IPS DF 6.9 (cell line): ENCODE data around the gene PCK1.
A peak's percentile ranks its signal among the peaks of the same experiment; 100 is the strongest.
"Not testable (repeated sequence)": the region's sequence is repeated elsewhere in the genome, so short reads cannot be mapped to it uniquely, and the experiment has no call there.

Experiments used
- DNase-seq: peaks from one replicate; pipeline ENCODE4 v3.0.0-alpha.2; 2013; ENCODE audit warnings: low read depth, low spot score
- H3K27ac ChIP-seq: one replicate; pipeline ENCODE4 v1.5.1; 2013; ENCODE audit warnings: low read length, control low read depth
- H3K27me3 ChIP-seq: 2 replicates; pipeline ENCODE4 v1.6.1; 2013; ENCODE audit warnings: mild to moderate bottlenecking, low read length; ENCODE audit not compliant: control insufficient read depth, insufficient read depth
- H3K36me3 ChIP-seq: 2 replicates; pipeline ENCODE4 v1.6.1; 2013; ENCODE audit warnings: low read length; ENCODE audit not compliant: control insufficient read depth, insufficient read depth
- H3K4me1 ChIP-seq: 2 replicates; pipeline ENCODE4 v1.6.1; 2013; ENCODE audit warnings: low read length; ENCODE audit not compliant: control insufficient read depth, insufficient read depth
- H3K4me3 ChIP-seq: 2 replicates; pipeline ENCODE4 v1.5.1; 2013; ENCODE audit warnings: mild to moderate bottlenecking, low read length
- H3K9me3 ChIP-seq: 2 replicates; pipeline ENCODE4 v1.6.1; 2013; ENCODE audit warnings: low read length, inconsistent platforms; ENCODE audit not compliant: control insufficient read depth, insufficient read depth
- WGBS: extraction: QIAGEN DNeasy Blood & Tissue Kit; methylation state at CpG from one replicate; pipeline ENCODE4 v1.1.7; 2013; ENCODE audit warnings: mixed read lengths, missing lambda C conversion rate; ENCODE audit not compliant: insufficient read length, insufficient coverage; 5-methylcytosine and 5-hydroxymethylcytosine counted together

The PCK1 gene

GRCh38 chr20:57560554-57561355 lies at the start of gene PCK1:
TSS of gene PCK1 (plus strand) at chr20:57561110. CDS start at chr20:57561412, 302 bp downstream.
- no peak within 1 kb of the TSS for H3K4me3 ChIP-seq
- no peaks in the 10 kb centered on the region for H3K36me3 ChIP-seq
- no peak for DNase-seq
- no CpG with 5 or more reads among the region's 14 CpGs for WGBS
- no peaks in the 10 kb centered on the region for H3K27me3 ChIP-seq
- no peaks in the 10 kb centered on the region for H3K9me3 ChIP-seq
- no peaks in the 10 kb centered on the region for H3K4me1 ChIP-seq
- H3K27ac ChIP-seq, result no peak within 1 kb of the TSS

DNA sequence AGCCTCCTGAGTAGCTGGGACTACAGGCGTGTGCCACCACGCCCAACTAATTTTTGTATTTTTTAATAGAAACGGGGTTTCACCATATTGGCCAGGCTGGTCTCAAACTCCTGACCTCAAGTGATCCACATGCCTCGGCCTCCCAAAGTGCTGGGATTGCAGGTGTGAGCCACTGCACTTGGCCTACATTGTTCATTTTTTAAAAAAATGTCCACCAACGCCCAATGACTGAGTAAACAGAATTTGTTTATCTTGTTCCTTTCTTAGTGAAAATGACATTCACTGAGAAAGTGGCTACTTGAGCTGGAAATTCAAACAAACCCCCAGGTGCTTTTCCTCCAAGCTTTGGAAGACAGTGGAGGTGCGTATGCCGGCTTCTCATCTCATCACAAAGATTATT lies 49.2 kb upstream of the PCK1 start:
- H3K36me3 ChIP-seq, H3K27ac ChIP-seq, H3K4me1 ChIP-seq, H3K4me3 ChIP-seq, DNase-seq, H3K27me3 ChIP-seq, H3K9me3 ChIP-seq: not testable (repeated sequence)
- WGBS, result no CpG with 5 or more reads among the region's 7 CpGs

DNA sequence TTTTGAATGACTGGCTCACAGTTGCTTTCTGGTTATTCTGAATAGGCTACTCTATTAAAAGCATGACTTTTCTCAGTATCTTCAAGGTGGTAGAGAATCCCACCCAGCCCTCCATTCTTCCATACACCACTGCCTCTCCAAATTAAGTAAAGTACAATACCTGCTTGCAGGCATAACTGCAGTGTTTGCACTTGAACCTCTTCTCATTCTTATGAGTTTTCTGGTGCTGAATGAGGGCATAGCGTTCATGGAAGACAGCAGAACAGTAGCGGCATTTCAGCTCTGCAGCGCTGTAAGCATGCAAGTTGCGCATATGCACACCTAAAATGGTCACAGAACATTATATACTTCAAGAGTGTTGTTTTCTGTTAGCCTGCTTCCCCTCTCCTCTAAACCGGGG lies 48.5 kb upstream of the PCK1 start:
- Histone ChIP-seq H3K9me3 (no peaks in the 10 kb centered on the region), H3K27me3 (no peaks in the 10 kb centered on the region), H3K27ac (no peak overlapping the region), H3K36me3 (no peaks in the 10 kb centered on the region), H3K4me1 (no peaks in the 10 kb centered on the region), H3K4me3 (no peak overlapping the region)
- no peak for DNase-seq
- no CpG with 5 or more reads among the region's 5 CpGs for WGBS

- Histone ChIP-seq H3K36me3 (no peaks in the 10 kb centered on the region), H3K27ac (no peak overlapping the region), H3K27me3 (no peaks in the 10 kb centered on the region), H3K4me3 (no peak overlapping the region), H3K4me1 (no peaks in the 10 kb centered on the region), H3K9me3 (no peaks in the 10 kb centered on the region)
- no CpG with 5 or more reads among the region's 1 CpG for WGBS
- DNase-seq, result no peak
These were observed 47.7 kb upstream of the PCK1 start for GRCh38 chr20:57513199-57513598.

DNA sequence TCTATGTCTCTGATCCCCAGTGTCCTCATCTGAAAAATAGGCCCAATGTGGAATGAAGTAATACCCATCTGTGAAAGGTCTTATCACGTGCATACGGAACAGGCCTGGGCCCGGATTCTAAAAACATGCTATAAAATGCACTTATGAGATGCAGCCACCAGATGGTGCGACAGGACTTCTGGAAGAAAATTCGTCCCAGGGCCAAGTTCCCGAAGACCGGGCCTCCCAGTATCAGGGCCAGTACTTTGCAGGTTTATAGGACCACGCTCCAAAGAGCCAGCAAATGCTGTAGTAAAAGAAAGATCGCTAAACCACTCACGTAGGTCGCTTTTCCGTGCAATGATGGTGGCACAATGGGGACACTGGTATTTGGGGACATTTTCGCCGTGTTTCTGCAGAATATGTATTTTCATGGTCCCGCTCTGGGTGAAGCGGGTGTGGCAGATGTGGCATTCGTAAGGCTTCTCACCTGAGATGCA lies 46.6 kb upstream of the PCK1 start:
- Histone ChIP-seq H3K4me3 (no peak overlapping the region), H3K27me3 (no peaks in the 10 kb centered on the region), H3K4me1 (no peaks in the 10 kb centered on the region), H3K27ac (no peak overlapping the region), H3K9me3 (no peaks in the 10 kb centered on the region), H3K36me3 (no peaks in the 10 kb centered on the region)
- WGBS, result no CpG with 5 or more reads among the region's 17 CpGs
- peak; percentile 45 for DNase-seq

GRCh38 chr20:57517904-57518303 lies 43.0 kb upstream of the PCK1 start:
- no peaks in the 10 kb centered on the region for H3K9me3 ChIP-seq
- no peaks in the 10 kb centered on the region for H3K27me3 ChIP-seq
- WGBS, result no CpG with 5 or more reads among the region's 5 CpGs
- H3K4me1 ChIP-seq, result peaks cover 2% of the 10 kb centered on the region; the same call in 1 of the 2 replicates
- no peaks in the 10 kb centered on the region for H3K36me3 ChIP-seq
- no peak for DNase-seq
- no peak overlapping the region for H3K4me3 ChIP-seq
- H3K27ac ChIP-seq, result no peak overlapping the region

- Histone ChIP-seq H3K27ac (no peak overlapping the region), H3K9me3 (no peaks in the 10 kb centered on the region), H3K27me3 (no peaks in the 10 kb centered on the region), H3K4me1 (peaks cover 8% of the 10 kb centered on the region; the same call in 1 of the 2 replicates), H3K36me3 (no peaks in the 10 kb centered on the region), H3K4me3 (no peak overlapping the region)
- no CpG with 5 or more reads among the region's 5 CpGs for WGBS
- DNase-seq, result no peak
These were observed 38.4 kb upstream of the PCK1 start for GRCh38 chr20:57522380-57523140.

- Histone ChIP-seq H3K4me3 (no peak overlapping the region), H3K4me1 (peaks cover 8% of the 10 kb centered on the region; the same call in 1 of the 2 replicates), H3K27me3 (no peaks in the 10 kb centered on the region), H3K36me3 (no peaks in the 10 kb centered on the region), H3K9me3 (no peaks in the 10 kb centered on the region), H3K27ac (no peak overlapping the region)
- DNase-seq, result no peak
- WGBS, result no CpG with 5 or more reads among the region's 11 CpGs
These were observed 37.1 kb upstream of the PCK1 start for GRCh38 chr20:57523782-57524181.

GRCh38 chr20:57524511-57525176 lies 36.3 kb upstream of the PCK1 start, which contains the start of gene CTCFL:
TSS of gene CTCFL (minus strand) at chr20:57525140. CDS start at chr20:57524205, 935 bp downstream.
- Histone ChIP-seq H3K36me3 (no peaks in the 10 kb centered on the region), H3K27me3 (no peaks in the 10 kb centered on the region), H3K9me3 (no peaks in the 10 kb centered on the region), H3K4me3 (no peak within 1 kb of the TSS), H3K27ac (no peak within 1 kb of the TSS), H3K4me1 (peaks cover 8% of the 10 kb centered on the region; the same call in 1 of the 2 replicates)
- WGBS, result no CpG with 5 or more reads among the region's 43 CpGs
- no peak for DNase-seq
